NCI-H2171 treated with DMSO at 0.1 percent for 48 hours (cell line): Measurements from ENCODE around the gene MYBPC3.

Experiments used
- DNase-seq: peaks from one replicate; lab custom pipeline; 2025; lab: John Stamatoyannopoulos, UW

Gene MYBPC3

GRCh38 chr11:47384498-47384897 is 32.0 kb upstream of the MYBPC3 start:
- DNase-seq: no peak

- no peak for DNase-seq
These were observed 30.6 kb upstream of the MYBPC3 start for GRCh38 chr11:47383071-47383470.

GRCh38 chr11:47380078-47380477 is 27.6 kb upstream of the MYBPC3 start:
- DNase-seq: no peak

GRCh38 chr11:47379317-47379716 is 26.8 kb upstream of the MYBPC3 start:
- no peak for DNase-seq

- DNase-seq: no peak
These were observed 26.3 kb upstream of the MYBPC3 start for GRCh38 chr11:47378836-47379170.

DNA sequence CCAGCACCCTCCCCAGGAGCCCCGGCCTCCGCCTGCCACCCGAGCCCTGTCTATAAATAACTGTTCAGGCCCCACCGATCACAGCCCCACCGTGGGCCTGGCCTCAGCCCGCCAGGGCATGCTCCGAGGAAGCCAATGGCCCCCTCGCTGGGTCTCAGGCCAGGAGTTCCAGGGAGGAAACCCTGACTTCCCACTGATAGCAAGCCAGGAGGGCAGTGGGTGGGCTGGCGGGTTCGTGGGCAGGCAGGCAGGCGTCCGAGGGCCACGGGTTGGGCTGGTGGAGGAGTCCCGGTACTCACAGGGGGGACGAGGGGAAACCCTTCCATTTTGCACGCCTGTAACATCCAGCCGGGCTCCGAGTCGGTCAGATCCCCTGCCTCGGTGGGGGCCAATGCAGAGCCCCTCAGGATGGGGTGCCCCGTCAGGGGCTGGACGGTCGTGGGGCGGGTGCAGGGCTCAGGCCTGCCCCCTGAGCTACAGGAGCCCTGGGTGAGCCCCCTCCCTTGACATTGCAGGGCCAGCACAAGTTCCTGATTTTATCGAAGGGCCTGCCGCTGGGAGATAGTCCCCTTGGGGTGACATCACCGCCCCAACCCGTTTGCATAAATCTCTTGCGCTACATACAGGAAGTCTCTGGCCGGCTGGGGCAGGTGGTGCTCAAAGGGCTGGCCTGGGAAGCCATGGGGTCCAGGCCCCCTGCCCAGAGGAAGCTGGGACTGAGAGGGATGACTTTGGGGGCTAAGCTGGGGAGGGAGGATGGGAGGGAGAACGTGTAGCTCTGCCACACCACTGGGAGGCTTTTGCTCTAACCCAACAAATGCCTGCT is 25.7 kb upstream of the MYBPC3 start, which contains the start of gene SPI1:
TSS of gene SPI1 (minus strand) at position 538 of the 826 bp plus-strand sequence. CDS start at position 344, 194 bp downstream.
- no peak for DNase-seq

DNA sequence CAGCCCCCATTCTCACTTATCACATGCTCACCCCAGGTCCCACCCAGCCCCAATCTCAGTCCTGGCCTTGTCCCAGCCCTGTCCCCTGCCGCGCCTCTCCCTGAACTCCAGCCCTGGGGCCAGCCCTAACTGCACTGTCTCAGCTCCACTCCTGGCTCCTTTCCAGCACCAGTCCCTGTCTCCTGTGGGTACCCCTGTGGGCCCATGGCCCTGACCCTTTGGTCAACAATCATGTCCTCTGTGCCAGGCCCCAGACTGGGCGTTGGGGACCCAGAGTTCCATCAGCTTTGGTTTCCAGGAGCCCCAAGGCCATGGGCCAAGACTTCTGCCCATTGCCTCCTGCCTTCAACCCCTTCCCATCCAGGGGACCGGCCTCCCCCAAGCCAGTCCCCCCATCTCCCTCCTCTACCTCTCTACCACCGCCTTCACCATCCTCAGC is 25.1 kb upstream of the MYBPC3 start:
- no peak for DNase-seq

GRCh38 chr11:47376525-47377371 is 24.2 kb upstream of the MYBPC3 start:
- no peak for DNase-seq

GRCh38 chr11:47376107-47376524 is 23.6 kb upstream of the MYBPC3 start:
- no peak for DNase-seq

- no peak for DNase-seq
These were observed 23.1 kb upstream of the MYBPC3 start for GRCh38 chr11:47375546-47376085.

- no peak for DNase-seq
These were observed 22.5 kb upstream of the MYBPC3 start for GRCh38 chr11:47375020-47375419.

GRCh38 chr11:47374720-47375019 is 22.2 kb upstream of the MYBPC3 start:
- DNase-seq: no peak

DNA sequence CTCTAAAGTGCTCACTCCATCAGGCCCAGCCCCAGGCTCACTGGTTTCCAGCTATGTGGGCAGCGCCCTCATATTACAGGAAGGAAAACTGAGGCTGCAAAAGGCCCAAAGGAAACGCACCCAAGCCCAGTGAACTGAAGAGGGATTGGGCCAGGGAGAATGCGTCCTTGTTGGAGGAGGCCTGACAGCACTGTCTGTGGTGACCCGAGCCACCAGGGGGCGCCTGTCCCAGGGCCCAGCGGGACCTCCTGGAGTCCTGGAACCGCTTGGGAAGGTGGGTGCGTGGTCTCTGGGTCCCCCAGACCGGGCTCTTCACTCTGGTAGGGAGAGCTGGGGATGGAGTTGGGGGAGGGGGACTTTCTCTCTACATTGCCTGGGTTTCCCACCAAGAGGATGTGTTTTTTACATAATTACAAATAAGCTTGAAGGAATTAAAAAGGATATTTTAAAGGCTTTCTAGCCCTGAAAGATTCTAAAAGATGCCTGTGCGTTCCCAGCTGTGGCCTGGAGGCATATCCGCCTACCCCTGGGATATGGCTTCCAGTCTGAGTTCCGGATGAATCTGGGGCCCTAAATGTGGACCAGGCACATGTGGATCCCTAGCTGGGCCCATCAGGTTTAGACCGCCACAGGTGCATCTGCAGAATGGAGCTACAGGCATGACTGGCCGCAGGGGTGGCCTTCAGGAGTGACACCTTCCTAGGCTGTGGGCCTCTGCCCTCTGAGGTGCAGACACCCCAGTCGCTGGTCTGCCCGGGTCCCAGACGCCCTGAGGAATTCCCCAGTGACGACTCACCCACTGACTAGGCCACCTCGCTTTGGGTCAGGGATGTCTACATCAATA is 21.6 kb upstream of the MYBPC3 start:
- DNase-seq: peak; percentile 27

- no peak for DNase-seq
These were observed 19.9 kb upstream of the MYBPC3 start for GRCh38 chr11:47372422-47372821.

- no peak for DNase-seq
These were observed 17.2 kb upstream of the MYBPC3 start for GRCh38 chr11:47369676-47370075.

DNA sequence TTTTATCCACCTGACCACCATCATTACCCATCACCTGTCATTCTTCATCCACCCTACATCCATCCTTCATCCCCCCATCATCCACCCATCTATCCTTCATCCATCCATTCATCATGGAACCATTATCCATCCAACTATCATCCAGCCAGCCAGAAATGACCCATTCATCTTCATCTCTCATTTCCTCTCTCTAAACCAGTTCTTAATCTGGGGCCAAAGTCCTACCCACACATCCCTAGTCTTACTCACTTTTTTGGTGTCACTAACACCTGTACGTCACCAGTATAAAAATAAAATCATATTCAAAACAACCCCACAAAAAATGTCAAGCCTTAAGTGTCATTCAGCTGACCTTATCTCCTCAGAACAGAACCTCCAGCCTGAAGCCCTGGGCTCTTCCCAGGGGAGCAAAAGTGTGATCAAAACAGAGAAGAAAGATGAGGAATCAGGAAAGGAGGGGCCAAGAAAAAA is 13.6 kb upstream of the MYBPC3 start:
- no peak for DNase-seq

DNA sequence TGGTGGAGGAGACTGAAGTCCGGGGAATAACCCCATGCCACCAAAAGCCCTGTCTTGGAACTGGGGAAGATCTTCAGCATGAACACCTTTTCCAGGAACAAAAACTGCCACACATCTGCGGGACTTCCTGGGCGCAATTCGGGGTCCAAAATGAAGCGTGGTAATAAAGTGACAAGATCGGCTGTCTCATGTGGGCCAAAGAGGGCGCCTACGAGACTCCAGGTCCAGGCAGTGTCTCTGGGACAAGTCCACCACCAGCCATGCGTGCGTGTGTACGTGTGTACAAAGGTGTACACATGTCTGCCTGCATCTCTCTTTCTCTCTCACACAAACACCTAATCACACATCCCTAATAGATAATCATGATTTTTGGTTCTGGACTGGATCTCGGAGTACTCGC is 8.9 kb upstream of the MYBPC3 start:
- DNase-seq: no peak

GRCh38 chr11:47360341-47360740 is 7.8 kb upstream of the MYBPC3 start:
- DNase-seq: no peak

- no peak for DNase-seq
These were observed 7.1 kb upstream of the MYBPC3 start for GRCh38 chr11:47359586-47359985.

- no peak for DNase-seq
These were observed 6.7 kb upstream of the MYBPC3 start for GRCh38 chr11:47359162-47359561.

- no peak for DNase-seq
These were observed 6.2 kb upstream of the MYBPC3 start for GRCh38 chr11:47358731-47359051.
